ENCODE results near the gene ACAT2. TPM values are rescaled to one million over a fixed set of nuclear protein-coding genes. Genes with fewer than 3 reads are reported as not detected.
A peak's percentile ranks its signal among the peaks of the same experiment; 100 is the strongest.
"Not testable (repeated sequence)": the region's sequence is repeated elsewhere in the genome, so short reads cannot be mapped to it uniquely, and the experiment has no call there.

Gene ACAT2
- 13.9 and 27.0 TPM in 2 replicates for total RNA-seq
- 35.2 TPM for polyA plus RNA-seq (2012)

DNA sequence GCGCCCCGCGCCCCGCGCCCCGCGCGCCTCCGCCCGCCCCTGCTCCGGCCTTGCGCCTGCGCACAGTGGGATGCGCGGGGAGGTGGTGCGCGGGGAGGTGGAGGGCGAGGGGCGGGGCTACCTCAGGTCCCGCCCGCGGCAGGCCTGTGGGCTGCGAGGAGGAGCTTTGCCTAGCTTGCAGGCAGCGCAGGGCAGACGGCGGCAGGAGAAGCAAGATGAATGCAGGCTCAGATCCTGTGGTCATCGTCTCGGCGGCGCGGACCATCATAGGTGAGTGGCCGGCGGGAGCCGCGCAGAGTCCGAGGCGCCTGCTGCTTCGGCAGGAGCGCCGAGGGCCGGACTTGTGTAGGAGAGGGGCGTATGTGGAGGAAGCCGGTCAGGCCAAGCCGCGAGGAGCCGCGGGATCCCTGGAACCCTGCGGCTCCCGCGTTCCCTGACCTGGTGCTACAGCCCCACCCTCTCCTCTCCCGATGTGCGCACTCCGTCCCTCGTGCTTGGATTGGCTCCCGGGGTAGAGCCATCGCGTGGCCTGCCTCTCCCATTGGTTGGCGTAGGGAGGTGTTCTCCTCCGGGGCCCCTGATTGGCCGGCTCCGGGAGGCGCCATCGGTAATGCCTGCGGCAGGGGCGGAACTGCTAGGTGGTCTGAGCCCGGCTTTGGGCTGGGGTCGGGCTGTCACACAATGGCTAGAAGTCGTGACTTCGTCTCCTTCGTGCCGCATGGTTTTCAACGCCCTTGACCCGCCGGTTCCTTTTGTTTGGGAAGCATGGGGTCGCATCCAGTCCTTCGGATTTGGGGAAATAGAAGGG, at the start of gene ACAT2:
Gene ACAT2 (plus strand): TSS at position 173 of the 808 bp plus-strand sequence. CDS start 43 bp downstream, at position 216.
- DNase-seq (ENCODE audit: low read depth), result peak; percentile 97

GRCh38 chr6:159712389-159712788, 49.5 kb upstream of the ACAT2 start:
- DNase-seq (ENCODE audit: low read depth), result not testable (repeated sequence)

- no peak for DNase-seq (ENCODE audit: low read depth)
These were observed 47.9 kb upstream of the ACAT2 start for GRCh38 chr6:159713984-159714383.

- DNase-seq (ENCODE audit: low read depth), result no peak
These were observed 47.4 kb upstream of the ACAT2 start for GRCh38 chr6:159714404-159714803.

DNA sequence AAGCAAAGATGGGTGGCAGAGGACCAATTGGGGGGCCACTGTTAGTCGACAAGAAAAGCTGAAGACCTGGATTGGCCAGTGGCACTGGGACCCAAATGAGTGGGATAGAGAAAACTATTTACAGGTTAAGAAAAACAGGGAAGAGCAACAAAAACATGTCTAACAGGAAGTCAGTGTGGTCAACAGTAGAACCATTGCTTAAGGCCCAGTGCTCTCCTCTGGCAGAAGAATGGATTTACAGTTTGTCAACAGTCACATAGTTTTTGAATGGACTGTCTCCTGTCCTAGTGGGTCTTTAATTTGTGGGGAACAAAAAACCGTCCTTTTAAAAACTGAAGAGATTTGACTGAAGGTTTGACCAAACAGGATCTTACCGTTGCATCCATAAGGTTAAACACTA, 46.7 kb upstream of the ACAT2 start:
- DNase-seq (ENCODE audit: low read depth), result no peak

DNA sequence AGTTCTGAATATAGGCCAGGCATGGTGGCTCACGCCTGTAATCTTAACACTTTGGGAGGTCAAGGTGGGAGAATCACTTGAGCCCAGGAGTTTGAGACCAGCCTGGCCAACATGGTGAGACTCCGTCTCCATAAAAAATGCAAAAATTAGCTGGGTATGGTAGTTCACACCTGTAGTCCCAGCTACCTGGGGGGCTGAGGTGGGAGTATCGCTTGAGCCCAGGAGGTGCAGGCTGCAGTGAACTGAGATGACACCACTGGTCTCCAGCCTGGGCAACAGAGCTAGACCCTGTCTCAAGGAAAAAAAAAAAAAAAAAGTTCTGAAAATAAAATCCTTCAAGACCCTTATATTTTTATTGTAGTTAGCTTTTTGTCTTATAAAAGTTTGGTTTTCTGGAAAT, 46.2 kb upstream of the ACAT2 start:
- DNase-seq (ENCODE audit: low read depth), result no peak

- DNase-seq (ENCODE audit: low read depth), result peak; percentile 73
These were observed 45.4 kb upstream of the ACAT2 start for GRCh38 chr6:159716247-159717096.

DNA sequence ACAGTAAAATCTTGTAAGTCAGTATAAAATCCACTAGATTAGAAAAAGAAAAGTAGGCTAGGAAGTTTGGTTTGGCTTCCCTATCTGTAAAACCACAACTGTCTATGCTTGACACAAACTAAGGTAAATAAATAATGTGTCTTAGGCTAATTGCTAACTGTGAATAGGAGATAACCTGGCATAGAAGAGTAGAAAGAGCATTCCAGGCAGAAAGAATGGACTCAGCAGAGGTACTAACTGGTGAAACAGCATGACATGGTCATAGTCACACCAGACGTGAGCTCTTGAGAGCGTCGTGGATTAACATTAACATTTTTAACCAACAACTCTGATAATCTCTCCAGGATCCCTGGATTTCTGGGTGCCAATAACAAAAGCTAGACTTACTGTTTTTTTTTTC, 43.2 kb upstream of the ACAT2 start:
- DNase-seq (ENCODE audit: low read depth), result no peak

DNA sequence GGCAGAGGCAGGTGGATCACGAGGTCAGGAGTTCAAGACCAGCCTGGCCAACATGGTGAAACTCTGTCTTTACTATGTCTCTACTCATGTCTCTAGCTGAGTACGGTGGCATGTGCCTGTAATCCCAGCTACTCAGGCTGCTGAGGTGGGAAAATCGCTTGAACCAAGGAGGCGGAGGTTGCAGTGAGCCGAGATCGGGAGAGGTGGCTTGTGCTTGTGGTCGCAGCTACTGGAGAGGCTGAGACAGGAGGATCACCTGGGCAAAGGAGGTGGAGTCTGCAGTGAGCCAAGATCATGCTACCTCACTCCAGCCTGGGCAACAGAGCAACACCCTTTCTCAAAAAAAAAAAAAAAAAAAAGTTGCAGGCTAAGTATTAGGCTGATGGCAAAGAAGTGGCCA, 42.6 kb upstream of the ACAT2 start:
- no peak for DNase-seq (ENCODE audit: low read depth)

GRCh38 chr6:159720708-159721107, 41.1 kb upstream of the ACAT2 start:
- no peak for DNase-seq (ENCODE audit: low read depth)

DNA sequence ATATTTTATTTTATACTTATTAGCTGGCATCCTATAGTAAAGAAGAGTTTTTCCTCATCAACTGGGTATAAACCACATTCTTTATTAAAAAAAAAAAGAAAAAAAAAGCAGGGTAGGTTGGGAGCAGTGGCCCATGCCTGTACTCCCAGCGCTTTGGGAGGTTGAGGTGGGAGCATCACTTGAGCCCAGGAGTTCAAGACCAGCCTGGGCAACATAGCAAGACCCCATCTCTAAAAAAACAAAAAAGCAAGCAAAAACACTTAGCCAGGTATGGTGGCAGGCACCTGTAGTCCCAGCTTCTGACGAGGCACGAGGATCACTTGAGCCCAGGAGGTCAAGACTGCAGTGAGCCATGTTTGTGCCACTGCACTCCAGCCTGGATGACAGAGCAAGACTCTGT, 39.9 kb upstream of the ACAT2 start:
- not testable (repeated sequence) for DNase-seq (ENCODE audit: low read depth)

DNA sequence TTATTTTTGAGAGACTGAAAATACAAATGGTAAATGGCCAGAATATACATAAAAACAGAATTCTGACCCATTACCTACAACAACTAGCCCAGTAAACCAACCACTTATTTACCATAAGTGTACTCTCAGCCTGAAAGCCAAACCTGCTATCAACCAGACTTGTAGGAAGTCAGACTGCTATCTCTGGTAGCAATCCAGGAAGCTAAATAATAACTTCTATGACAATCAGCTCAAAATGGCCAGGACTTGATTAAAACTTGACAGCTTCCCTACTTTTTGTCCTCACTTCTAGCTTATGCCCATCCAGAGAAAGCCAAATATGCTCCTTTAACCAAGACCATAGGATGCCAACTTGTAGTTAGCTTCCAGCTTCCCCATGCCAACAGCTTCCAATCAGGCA, 39.2 kb upstream of the ACAT2 start:
- DNase-seq (ENCODE audit: low read depth), result no peak

GRCh38 chr6:159723259-159723658, 38.6 kb upstream of the ACAT2 start:
- DNase-seq (ENCODE audit: low read depth), result no peak

DNA sequence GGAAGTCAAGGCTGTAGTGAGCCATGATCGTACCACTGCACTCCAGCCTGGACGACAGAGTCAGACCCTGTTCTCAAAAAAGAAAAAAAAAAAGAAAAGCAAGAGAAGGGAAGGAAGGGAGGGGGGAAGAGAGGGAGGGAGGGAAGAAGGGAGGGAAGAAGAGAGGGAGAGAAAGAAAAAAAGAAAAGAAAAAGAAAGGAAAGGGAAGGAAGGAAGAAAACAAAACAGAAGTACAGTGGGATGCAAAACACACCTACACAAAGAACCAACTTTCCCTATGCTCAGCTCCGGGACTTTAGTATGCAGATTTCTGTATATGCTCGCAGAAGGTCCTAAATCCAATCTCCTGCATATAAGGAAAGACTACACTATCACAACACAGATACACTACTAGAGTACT, 37.1 kb upstream of the ACAT2 start:
- no peak for DNase-seq (ENCODE audit: low read depth)

- DNase-seq (ENCODE audit: low read depth), result not testable (repeated sequence)
These were observed 36.6 kb upstream of the ACAT2 start for GRCh38 chr6:159725208-159725607.

DNA sequence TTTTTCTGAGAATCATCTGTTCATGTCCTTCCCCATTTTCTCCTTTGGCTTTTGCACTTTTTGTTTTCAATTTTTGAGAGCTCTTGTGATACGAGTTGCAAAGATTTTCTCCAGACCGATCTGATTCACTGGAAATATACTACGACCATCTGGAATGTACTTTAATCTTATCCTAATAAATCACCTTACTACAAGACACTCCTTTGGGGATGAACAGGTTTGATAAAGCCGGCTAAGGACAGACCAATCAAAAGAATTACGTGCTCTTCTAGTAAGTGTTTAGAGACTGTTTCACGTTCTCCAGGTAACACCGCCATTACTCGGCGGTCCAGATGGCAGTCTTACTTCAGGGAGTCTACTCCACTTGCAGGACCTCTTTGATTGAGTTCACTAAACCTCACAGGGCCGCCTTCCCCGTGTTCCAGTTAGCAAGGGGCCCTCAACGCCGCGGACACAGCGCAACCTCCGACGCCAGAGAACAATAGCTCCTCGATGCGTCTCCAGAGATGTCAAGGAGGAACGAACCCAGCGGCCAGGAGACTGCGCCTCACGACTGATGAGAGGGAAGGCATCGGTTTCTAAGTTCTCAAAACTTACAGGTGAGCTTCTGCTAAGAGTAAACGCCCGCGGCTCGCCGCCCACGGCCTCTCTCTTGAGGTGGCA, 35.5 kb upstream of the ACAT2 start:
- no peak for DNase-seq (ENCODE audit: low read depth)

DNA sequence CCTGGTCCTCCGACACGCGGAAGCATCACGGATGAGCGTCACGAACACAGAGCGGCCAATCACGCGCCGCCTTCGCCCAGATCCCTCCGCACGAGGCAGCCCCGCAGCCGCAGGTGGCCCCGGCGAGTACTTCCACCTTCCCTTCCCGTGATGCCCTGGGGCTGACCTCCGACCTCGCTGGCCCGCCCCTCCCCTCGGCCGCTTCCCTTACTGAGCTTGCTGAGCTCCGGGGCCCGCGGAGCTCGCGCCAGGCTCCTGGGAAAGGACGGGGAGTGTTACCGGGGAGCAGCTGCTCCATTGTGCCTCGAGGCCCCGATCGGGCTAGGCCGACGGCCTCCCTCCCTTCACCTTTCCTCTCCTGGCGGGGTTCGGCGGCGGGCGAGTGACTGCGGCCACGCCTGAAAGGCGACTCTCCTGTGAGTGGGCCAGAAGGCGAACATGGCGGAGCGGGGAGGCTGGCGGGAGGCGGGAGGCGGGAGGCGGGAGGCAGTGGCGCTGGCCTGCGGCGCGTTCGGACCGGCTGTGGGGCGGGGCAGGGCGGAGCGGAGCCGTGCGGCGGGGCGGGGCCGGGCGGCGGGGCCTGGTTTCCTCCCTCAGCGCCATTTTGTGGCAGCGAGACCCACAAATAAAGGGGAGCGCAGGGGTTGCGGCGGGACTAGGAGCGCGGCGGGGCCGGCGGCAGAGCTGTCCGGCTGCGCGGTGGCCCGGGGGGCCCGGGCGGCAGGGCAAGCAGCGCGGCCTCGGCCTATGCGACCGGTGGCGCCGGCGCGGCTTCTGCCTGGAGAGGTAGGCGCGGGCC, 34.7 kb upstream of the ACAT2 start, which contains the start of gene WTAP:
Gene WTAP (plus strand): TSS at position 589 of the 799 bp plus-strand sequence. CDS start 8,760 bp downstream, outside the sequence.
- peak; percentile 94 for DNase-seq (ENCODE audit: low read depth)

- DNase-seq (ENCODE audit: low read depth), result peak; percentile 53
These were observed 34.0 kb upstream of the ACAT2 start for GRCh38 chr6:159727717-159728445.

DNA sequence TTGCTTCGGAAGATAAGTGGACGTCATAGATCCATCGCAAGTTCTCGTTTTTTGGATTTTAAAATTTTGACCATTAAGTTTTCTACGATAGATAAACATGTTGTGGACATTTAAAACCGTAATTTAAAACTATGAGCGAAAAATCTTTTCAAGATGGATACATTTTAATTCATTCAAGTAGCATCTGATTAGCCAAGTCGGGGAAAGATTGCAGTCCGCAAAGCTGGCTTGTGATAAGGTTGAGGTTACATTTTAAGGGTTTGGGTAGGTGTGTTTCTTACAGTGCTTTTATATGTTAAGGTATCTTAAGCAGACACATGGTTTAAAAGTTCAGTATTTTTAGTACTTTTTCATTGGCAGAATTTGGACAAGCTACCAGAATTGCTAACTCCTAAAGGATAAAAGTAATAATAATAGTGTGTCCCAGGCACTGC, 33.3 kb upstream of the ACAT2 start:
- no peak for DNase-seq (ENCODE audit: low read depth)
